Upper lobe of left lung (tissue), 4 donors: ENCODE results near the gene GRIN2A.

ENCODE experiments used
- CTCF ChIP-seq, 6 experiments: fragments of 450-650 bp in 4 of 6; fragments of 200-600 bp in 2 of 6; sonication (generic) in 2 of 6; IDR thresholded peaks; one replicate each; pipeline ENCODE4 v1.5.1; 2016 to 2019; ENCODE audit warnings: antibody characterized with exemption in 6 of 6
- EP300 ChIP-seq, 4 donors: sonication (generic); formaldehyde crosslinking; IDR thresholded peaks; one replicate each; pipeline ENCODE4 v1.5.1; 2017; ENCODE audit warnings: antibody characterized with exemption in 4 of 4, control low read depth in 2 of 4
- POLR2A ChIP-seq, 4 donors: fragments of 450-650 bp; IDR thresholded peaks; one replicate each; pipeline ENCODE4 v1.5.1; 2016 to 2017; ENCODE audit warnings: antibody characterized with exemption in 4 of 4, mild to moderate bottlenecking in 2 of 4
- POLR2AphosphoS5 ChIP-seq, 2 donors: sonication (generic); formaldehyde crosslinking; IDR thresholded peaks; one replicate each; pipeline ENCODE4 v1.5.1; 2017; ENCODE audit warnings: antibody characterized with exemption in 2 of 2

- TF ChIP-seq CTCF (IDR thresholded peaks at IDR 0.05) (no peak), POLR2A (IDR thresholded peaks at IDR 0.05) (no peak), POLR2AphosphoS5 (IDR thresholded peaks at IDR 0.05) (no peak), EP300 (IDR thresholded peaks at IDR 0.05) (no peak)
Measured at GRCh38 chr16:9943121-9943520, 239.1 kb downstream of the GRIN2A start.
